HCT116 (cell line): ENCODE data around the gene DOCK11. TPM values are rescaled to one million over a fixed set of nuclear protein-coding genes. Genes with fewer than 3 reads are reported as not detected.

Experiments used
- ATAC-seq: fragments of 200-7000 bp; cut with Tn5 transposase; 2 replicates; pipeline ENCODE4 v1.9.1; 2020; ENCODE audit warnings: mild to moderate bottlenecking, moderate library complexity
- BruUV-seq: library from RNA; stranded (reverse); fragments of 400-500 nt; replicated peaks from 2 replicates; lab custom pipeline; 2021; lab: Mats Ljungman, UMichigan
- CTCF ChIA-PET: fragments of 300-600 bp; sonication (Branson Sonifier 250); formaldehyde crosslinking; loops from one replicate; lab custom pipeline; 2021; ENCODE audit warnings: antibody characterized with exemption; lab: Charles Lee
- POLR2A ChIA-PET: fragments of 300-600, 350-600 bp; sonication (Branson Sonifier 250); formaldehyde crosslinking; loops from one replicate; lab custom pipeline; 2021; ENCODE audit warnings: antibody characterized with exemption; lab: Charles Lee
- RAD21 ChIA-PET, 2 experiments: fragments of 300-600 bp; sonication (Branson Sonifier 250); formaldehyde crosslinking; loops; one replicate each; lab custom pipeline; 2023; ENCODE audit warnings: low total read pairs in 2 of 2; ENCODE audit not compliant: uncharacterized antibody in 2 of 2, unreplicated experiment in 2 of 2, low non-redundant PET in 1 of 2; lab: Charles Lee
- DNase-seq: peaks from one replicate; pipeline ENCODE4 v3.0.0-alpha.2; 2010; ENCODE audit warnings: low read depth, low spot score
- H2AFZ ChIP-seq: fragments of 200-600 bp; shearing (Covaris generic), sonication (generic); 2 replicates; pipeline ENCODE4 v1.6.1; 2017; ENCODE audit warnings: low read depth, mixed run types, mixed read lengths, antibody characterized with exemption, low read length; ENCODE audit not compliant: poor library complexity, severe bottlenecking
- H3K27ac ChIP-seq: 2 replicates; pipeline ENCODE4 v1.5.1; 2012; ENCODE audit warnings: low read depth, low read length
- H3K27me3 ChIP-seq: fragments of 200-600 bp; sonication (generic); 2 replicates; pipeline ENCODE4 v1.6.1; 2016; ENCODE audit warnings: mixed run types, low read length, mixed read lengths; ENCODE audit not compliant: insufficient read depth
- H3K36me3 ChIP-seq, 2 experiments: fragments of 200-500 bp in 1 of 2; fragments of 200-600 bp in 1 of 2; sonication (Bioruptor generic) in 1 of 2; sonication (generic) in 1 of 2; 2 replicates each; pipeline versions ENCODE4 v1.5.1 to v1.6.1; 2014 to 2016; ENCODE audit warnings: low read length in 2 of 2, inconsistent platforms in 1 of 2, mixed read lengths in 1 of 2, mixed run types in 1 of 2; ENCODE audit not compliant: insufficient read depth in 2 of 2, control insufficient read depth in 1 of 2
- H3K4me1 ChIP-seq, 2 experiments: fragments of 200-600 bp in 1 of 2; sonication (generic) in 1 of 2; 2 replicates each; pipeline versions ENCODE4 v1.5.1 to v1.6.1; 2012 to 2017; ENCODE audit warnings: low read length in 2 of 2, inconsistent platforms in 1 of 2, mild to moderate bottlenecking in 1 of 2, mixed read lengths in 1 of 2, mixed run types in 1 of 2, moderate library complexity in 1 of 2; ENCODE audit not compliant: insufficient read depth in 2 of 2, control insufficient read depth in 1 of 2
- H3K4me2 ChIP-seq: fragments of 200-600 bp; sonication (generic); 2 replicates; pipeline ENCODE4 v1.6.1; 2017; ENCODE audit warnings: mixed run types, low read length, mixed read lengths
- H3K4me3 ChIP-seq, 2 experiments: fragments of 200-600 bp in 1 of 2; sonication (generic) in 1 of 2; replicated peaks in 1 of 2; 2 replicates each; pipeline ENCODE4 v1.5.1; 2011 to 2016; ENCODE audit warnings: low read length in 2 of 2, control low read depth in 1 of 2, low read depth in 1 of 2, mild to moderate bottlenecking in 1 of 2, mixed read lengths in 1 of 2, mixed run types in 1 of 2
- H3K79me2 ChIP-seq: fragments of 200-600 bp; sonication (generic); 2 replicates; pipeline ENCODE4 v1.6.1; 2017; ENCODE audit warnings: mild to moderate bottlenecking, mixed run types, low read length, moderate library complexity, mixed read lengths; ENCODE audit not compliant: insufficient read depth
- H3K9ac ChIP-seq: fragments of 200-600 bp; sonication (generic); 2 replicates; pipeline ENCODE4 v1.6.1; 2016; ENCODE audit warnings: low read length, mixed read lengths
- H3K9me2 ChIP-seq: fragments of 200-600 bp; sonication (generic), shearing (Covaris generic); 2 replicates; pipeline ENCODE4 v1.6.1; 2017; ENCODE audit warnings: mixed run types, mild to moderate bottlenecking, moderate library complexity; ENCODE audit not compliant: insufficient read depth
- H3K9me3 ChIP-seq, 2 experiments: fragments of 200-500 bp in 1 of 2; fragments of 200-600 bp in 1 of 2; sonication (Bioruptor generic) in 1 of 2; sonication (generic) in 1 of 2; 2 replicates each; pipeline ENCODE4 v1.6.1; 2014 to 2017; ENCODE audit warnings: low read length in 2 of 2, mixed read lengths in 2 of 2, inconsistent platforms in 1 of 2, low read depth in 1 of 2, mild to moderate bottlenecking in 1 of 2, mixed run types in 1 of 2, moderate library complexity in 1 of 2; ENCODE audit not compliant: control insufficient read depth in 1 of 2, insufficient read depth in 1 of 2
- H4K20me1 ChIP-seq: fragments of 200-600 bp; sonication (generic), shearing (Covaris generic); 2 replicates; pipeline ENCODE4 v1.6.1; 2017; ENCODE audit warnings: mixed run types, mild to moderate bottlenecking, moderate library complexity; ENCODE audit not compliant: insufficient read depth
- CBX3 ChIP-seq: IDR thresholded peaks from 2 replicates; pipeline ENCODE4 v1.6.1; 2012; ENCODE audit warnings: low read depth
- CEBPB ChIP-seq: IDR thresholded peaks from 2 replicates; pipeline ENCODE4 v1.6.1; 2012; ENCODE audit warnings: low read depth
- EGR1 ChIP-seq: IDR thresholded peaks from 2 replicates; pipeline ENCODE4 v1.6.1; 2012; ENCODE audit warnings: low read depth
- ELF1 ChIP-seq: IDR thresholded peaks from 2 replicates; pipeline ENCODE4 v1.6.1; 2012; ENCODE audit warnings: low read depth, borderline replicate concordance
- EZH2 ChIP-seq: fragments of 200-600 bp; sonication (generic); IDR thresholded peaks from 2 replicates; pipeline ENCODE4 v1.6.1; 2017; ENCODE audit warnings: antibody characterized with exemption, mixed run types
- FOSL1 ChIP-seq: IDR thresholded peaks from 2 replicates; pipeline ENCODE4 v1.6.1; 2012; ENCODE audit warnings: low read depth
- JUND ChIP-seq: IDR thresholded peaks from 2 replicates; pipeline ENCODE4 v1.6.1; 2012
- MAX ChIP-seq: IDR thresholded peaks from 2 replicates; pipeline ENCODE4 v1.6.1; 2012
- POLR2AphosphoS5 ChIP-seq: IDR thresholded peaks from 2 replicates; pipeline ENCODE4 v1.6.1; 2011; ENCODE audit warnings: mild to moderate bottlenecking, low read depth, low read length, moderate library complexity
- RAD21 ChIP-seq: IDR thresholded peaks from 2 replicates; pipeline ENCODE4 v1.6.1; 2012; ENCODE audit warnings: low read depth, mild to moderate bottlenecking
- SIN3A ChIP-seq: IDR thresholded peaks from 2 replicates; pipeline ENCODE4 v1.6.1; 2012; ENCODE audit warnings: low read depth
- SP1 ChIP-seq: IDR thresholded peaks from 2 replicates; pipeline ENCODE4 v1.6.1; 2012; ENCODE audit warnings: low read depth
- SRF ChIP-seq: IDR thresholded peaks from 2 replicates; pipeline ENCODE4 v1.6.1; 2012; ENCODE audit warnings: low read depth
- TCF7L2 ChIP-seq: IDR thresholded peaks from 2 replicates; pipeline ENCODE4 v1.7.0; 2011; ENCODE audit warnings: borderline replicate concordance, inconsistent platforms; ENCODE audit not compliant: insufficient read depth, insufficient read length; ENCODE audit errors: extremely low read depth
- YY1 ChIP-seq: IDR thresholded peaks from 2 replicates; pipeline ENCODE4 v1.6.1; 2011; ENCODE audit warnings: low read length, low read depth, moderate library complexity, mild to moderate bottlenecking; ENCODE audit not compliant: insufficient replicate concordance; ENCODE audit errors: extremely low read depth
- ZBTB33 ChIP-seq: IDR thresholded peaks from 2 replicates; pipeline ENCODE4 v1.6.1; 2011; ENCODE audit warnings: mild to moderate bottlenecking, low read length, moderate library complexity; ENCODE audit not compliant: insufficient replicate concordance; ENCODE audit errors: extremely low read depth
- ZFX ChIP-seq: fragments of 450-650 bp; IDR thresholded peaks from 2 replicates; pipeline ENCODE4 v1.6.1; 2017
- ZNF274 ChIP-seq: fragments of 200-500 bp; sonication (Bioruptor generic); IDR thresholded peaks from 2 replicates; pipeline ENCODE4 v1.6.1; 2014; ENCODE audit warnings: mild to moderate bottlenecking, low read depth, low read length, inconsistent platforms
- intact Hi-C: fragments of 100-400 bp; cut with micrococcal nuclease; formaldehyde crosslinking; loops from 2 replicates; pipeline ENCODE4 v1.10.0; 2022
- total RNA-seq: library from RNA; stranded (reverse); gene quantifications from one replicate; pipeline ENCODE4 v1.2.1, GENCODE V29; 2021; ENCODE audit not compliant: unreplicated experiment
- TF ChIP-seq, protein P1 (sequence below), 3 experiments: fragments of 200-600 bp in 1 of 3; sonication (generic) in 1 of 3; IDR thresholded peaks in 2 of 3; conservative IDR thresholded peaks in 1 of 3; 2 replicates each; pipeline ENCODE4 v1.5.1; 2012 to 2017; ENCODE audit warnings: low read depth in 2 of 3, low read length in 2 of 3, antibody characterized with exemption in 1 of 3, borderline replicate concordance in 1 of 3, control low read depth in 1 of 3, mild to moderate bottlenecking in 1 of 3, mixed read lengths in 1 of 3, mixed run types in 1 of 3, moderate library complexity in 1 of 3; ENCODE audit not compliant: insufficient read depth in 1 of 3
- TF ChIP-seq, protein P2 (sequence below): IDR thresholded peaks from 2 replicates; pipeline ENCODE4 v1.6.1; 2012

Gene DOCK11
- total RNA-seq, 1 experiment from 2014 or later, result 0.59 TPM

GRCh38 chrX:118571836-118572235 lies 76.2 kb downstream of the DOCK11 start:
- BruUV-seq, result no TSS peak
- Histone ChIP-seq H3K4me2 (no peak overlapping the region), H4K20me1 (no peaks in the 10 kb centered on the region), H3K27me3 (no peaks in the 10 kb centered on the region), H2AFZ (no peak overlapping the region), H3K9me2 (no peaks in the 10 kb centered on the region), H3K4me1 (no peaks in the 10 kb centered on the region), H3K36me3 (no peaks in the 10 kb centered on the region), H3K4me3 (no peak overlapping the region), H3K79me2 (no peaks in the 10 kb centered on the region), H3K9ac (no peak overlapping the region), H3K27ac (no peak overlapping the region), H3K9me3 (no peaks in the 10 kb centered on the region)
- no peak for DNase-seq
- no peak for TF ChIP-seq FOSL1
- no peak for TF ChIP-seq EZH2
- no peak for TF ChIP-seq CEBPB
- TF ChIP-seq EGR1, result no peak
- TF ChIP-seq CBX3, result no peak
- TF ChIP-seq SP1, result no peak
- no peak for TF ChIP-seq ZBTB33
- TF ChIP-seq ZNF274, result no peak
- no peak for TF ChIP-seq SIN3A
- no peak for TF ChIP-seq ELF1
- no peak for TF ChIP-seq YY1
- ChIA-PET RAD21 (no interaction called here), CTCF (no interaction called here), POLR2A (no interaction called here)
- no peak for ATAC-seq
- intact Hi-C loops, result no loop called here

DNA sequence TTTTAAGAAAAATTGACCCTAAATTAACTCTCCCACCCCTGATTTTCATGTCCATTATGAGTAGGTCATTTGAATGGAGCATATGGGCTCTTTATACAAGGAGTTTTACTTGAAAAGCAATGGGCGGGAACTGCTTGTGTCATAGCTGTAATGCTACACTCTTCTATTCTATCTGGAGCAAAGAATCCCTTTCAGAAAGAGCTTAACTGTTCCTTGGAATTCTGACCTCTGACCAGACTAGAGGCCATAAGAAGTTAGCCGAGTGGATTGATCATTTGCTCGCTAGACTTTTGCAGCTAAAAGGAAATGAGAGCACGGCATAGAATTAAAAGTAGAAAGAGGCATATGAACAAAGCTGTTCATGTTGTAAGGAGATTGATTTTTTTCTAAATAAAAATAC lies 79.1 kb downstream of the DOCK11 start:
- H3K9me3 ChIP-seq, result no peaks in the 10 kb centered on the region
- H3K4me2 ChIP-seq, result no peak overlapping the region
- H3K27ac ChIP-seq, result no peak overlapping the region
- intact Hi-C loops, result no loop called here
- no peak overlapping the region for H3K4me3 ChIP-seq
- no peaks in the 10 kb centered on the region for H4K20me1 ChIP-seq
- RAD21 ChIA-PET, result no interaction called here
- ATAC-seq, result no peak
- no peaks in the 10 kb centered on the region for H3K4me1 ChIP-seq
- H3K36me3 ChIP-seq, result no peaks in the 10 kb centered on the region
- H2AFZ ChIP-seq, result no peak overlapping the region
- CTCF ChIA-PET, result no interaction called here
- no peaks in the 10 kb centered on the region for H3K27me3 ChIP-seq
- DNase-seq, result no peak
- BruUV-seq, result no TSS peak
- H3K9me2 ChIP-seq, result no peaks in the 10 kb centered on the region
- no peaks in the 10 kb centered on the region for H3K79me2 ChIP-seq
- H3K9ac ChIP-seq, result no peak overlapping the region
- POLR2A ChIA-PET, result no interaction called here
- TF ChIP-seq POLR2AphosphoS5, result no peak
- TF ChIP-seq MAX, result no peak
- no peak for TF ChIP-seq JUND
- TF ChIP-seq FOSL1, result no peak
- TF ChIP-seq EGR1, result no peak
- no peak for TF ChIP-seq TCF7L2
- TF ChIP-seq SRF, result no peak
- no peak for TF ChIP-seq RAD21
- no peak for TF ChIP-seq YY1
- no peak for TF ChIP-seq ZFX
- TF ChIP-seq, protein P1, sequence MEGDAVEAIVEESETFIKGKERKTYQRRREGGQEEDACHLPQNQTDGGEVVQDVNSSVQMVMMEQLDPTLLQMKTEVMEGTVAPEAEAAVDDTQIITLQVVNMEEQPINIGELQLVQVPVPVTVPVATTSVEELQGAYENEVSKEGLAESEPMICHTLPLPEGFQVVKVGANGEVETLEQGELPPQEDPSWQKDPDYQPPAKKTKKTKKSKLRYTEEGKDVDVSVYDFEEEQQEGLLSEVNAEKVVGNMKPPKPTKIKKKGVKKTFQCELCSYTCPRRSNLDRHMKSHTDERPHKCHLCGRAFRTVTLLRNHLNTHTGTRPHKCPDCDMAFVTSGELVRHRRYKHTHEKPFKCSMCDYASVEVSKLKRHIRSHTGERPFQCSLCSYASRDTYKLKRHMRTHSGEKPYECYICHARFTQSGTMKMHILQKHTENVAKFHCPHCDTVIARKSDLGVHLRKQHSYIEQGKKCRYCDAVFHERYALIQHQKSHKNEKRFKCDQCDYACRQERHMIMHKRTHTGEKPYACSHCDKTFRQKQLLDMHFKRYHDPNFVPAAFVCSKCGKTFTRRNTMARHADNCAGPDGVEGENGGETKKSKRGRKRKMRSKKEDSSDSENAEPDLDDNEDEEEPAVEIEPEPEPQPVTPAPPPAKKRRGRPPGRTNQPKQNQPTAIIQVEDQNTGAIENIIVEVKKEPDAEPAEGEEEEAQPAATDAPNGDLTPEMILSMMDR (IDR thresholded peaks at IDR 0.05 in 2 of 3, conservative IDR thresholded peaks at IDR 0.05 in 1 of 3; ENCODE audit: borderline replicate concordance in 1 of 3, insufficient read depth in 1 of 3, low read depth in 2 of 3, low read length in 2 of 3), result no peak
- TF ChIP-seq, protein P2, sequence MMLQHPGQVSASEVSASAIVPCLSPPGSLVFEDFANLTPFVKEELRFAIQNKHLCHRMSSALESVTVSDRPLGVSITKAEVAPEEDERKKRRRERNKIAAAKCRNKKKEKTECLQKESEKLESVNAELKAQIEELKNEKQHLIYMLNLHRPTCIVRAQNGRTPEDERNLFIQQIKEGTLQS, result no peak
- TF ChIP-seq CBX3, result no peak
- no peak for TF ChIP-seq CEBPB
